ENCODE results near the gene TUSC7. TPM values are rescaled to one million over a fixed set of nuclear protein-coding genes. Genes with fewer than 3 reads are reported as not detected.

TUSC7 gene
- total RNA-seq, 3 donors from 2014 or later = not detected

DNA sequence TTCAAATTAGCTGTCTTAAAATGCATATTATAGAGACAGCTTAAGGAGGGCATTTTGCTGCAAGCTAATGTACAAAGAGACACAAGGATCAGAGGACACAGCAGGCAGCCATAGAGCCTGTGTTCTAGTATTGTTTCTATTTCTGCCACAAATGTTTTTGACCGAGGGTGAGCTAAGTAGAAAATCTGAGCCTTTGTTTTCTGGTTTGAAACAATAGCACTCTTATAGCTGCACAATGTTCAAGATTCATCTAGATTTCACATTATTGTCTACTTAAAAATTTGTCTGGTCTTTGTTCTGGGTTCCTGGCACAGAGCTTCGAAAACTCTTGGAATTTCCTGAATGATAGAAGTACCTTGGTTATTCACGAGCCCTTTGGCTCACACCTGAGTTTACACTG lies 40.0 kb upstream of the TUSC7 start:
- no peaks in the 10 kb centered on the region for H3K4me1 ChIP-seq (ENCODE audit: low read depth)
- DNase-seq (no peak), ATAC-seq (no peak)
- no peaks in the 10 kb centered on the region for H3K36me3 ChIP-seq (ENCODE audit: low read depth)
- no peak overlapping the region for H3K4me3 ChIP-seq
- no peaks in the 10 kb centered on the region for H3K9me3 ChIP-seq
- TF ChIP-seq, protein P1, sequence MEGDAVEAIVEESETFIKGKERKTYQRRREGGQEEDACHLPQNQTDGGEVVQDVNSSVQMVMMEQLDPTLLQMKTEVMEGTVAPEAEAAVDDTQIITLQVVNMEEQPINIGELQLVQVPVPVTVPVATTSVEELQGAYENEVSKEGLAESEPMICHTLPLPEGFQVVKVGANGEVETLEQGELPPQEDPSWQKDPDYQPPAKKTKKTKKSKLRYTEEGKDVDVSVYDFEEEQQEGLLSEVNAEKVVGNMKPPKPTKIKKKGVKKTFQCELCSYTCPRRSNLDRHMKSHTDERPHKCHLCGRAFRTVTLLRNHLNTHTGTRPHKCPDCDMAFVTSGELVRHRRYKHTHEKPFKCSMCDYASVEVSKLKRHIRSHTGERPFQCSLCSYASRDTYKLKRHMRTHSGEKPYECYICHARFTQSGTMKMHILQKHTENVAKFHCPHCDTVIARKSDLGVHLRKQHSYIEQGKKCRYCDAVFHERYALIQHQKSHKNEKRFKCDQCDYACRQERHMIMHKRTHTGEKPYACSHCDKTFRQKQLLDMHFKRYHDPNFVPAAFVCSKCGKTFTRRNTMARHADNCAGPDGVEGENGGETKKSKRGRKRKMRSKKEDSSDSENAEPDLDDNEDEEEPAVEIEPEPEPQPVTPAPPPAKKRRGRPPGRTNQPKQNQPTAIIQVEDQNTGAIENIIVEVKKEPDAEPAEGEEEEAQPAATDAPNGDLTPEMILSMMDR (IDR thresholded peaks at IDR 0.05) = no peak
- intact Hi-C loops (cut with DNase I, micrococcal nuclease) = no loop called here

DNA sequence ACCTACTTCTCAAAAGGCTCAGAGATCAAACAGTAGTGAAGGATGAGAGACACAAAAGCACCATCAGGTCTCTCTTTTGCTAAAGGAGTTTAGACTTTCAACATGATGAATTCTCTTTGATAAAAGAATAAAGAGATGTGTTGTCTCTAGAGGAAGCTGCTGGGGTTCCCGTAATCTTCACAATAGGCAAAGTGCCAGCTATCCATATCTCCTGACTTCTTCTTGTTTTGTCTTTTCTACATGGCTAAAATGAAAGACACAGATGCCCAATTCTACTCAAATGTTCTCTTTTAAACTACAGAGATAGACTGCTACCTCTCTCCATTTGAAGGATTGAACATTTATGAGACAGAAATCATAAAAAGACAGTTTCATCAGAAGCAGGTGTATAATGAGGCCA lies 38.4 kb upstream of the TUSC7 start:
- no peak for ATAC-seq
- TF ChIP-seq, protein P1 (IDR thresholded peaks at IDR 0.05) = no peak

DNA sequence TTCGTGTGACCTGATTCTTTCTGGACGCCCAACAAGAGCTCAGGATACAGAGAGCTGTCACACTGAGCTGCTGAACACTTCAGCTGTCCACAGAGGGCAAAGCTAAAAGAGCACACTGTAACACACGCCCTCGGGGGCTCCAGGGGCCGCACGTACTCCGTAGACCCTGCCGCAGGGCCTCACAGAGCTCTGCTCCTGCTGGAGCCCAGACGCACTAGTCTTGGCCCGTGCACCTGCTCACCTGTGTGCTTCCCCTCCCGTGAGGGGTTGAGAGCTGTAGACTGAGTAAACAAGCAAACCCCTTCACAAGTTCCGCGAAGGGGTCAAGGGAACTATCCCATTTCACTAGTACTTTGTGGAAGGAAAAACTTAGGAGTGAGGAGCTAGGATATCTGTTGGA lies 30.7 kb upstream of the TUSC7 start:
- intact Hi-C loops (cut with DNase I, micrococcal nuclease) = no loop called here

More for the DNA sequence above, 38.4 kb upstream of the TUSC7 start:
- Histone ChIP-seq H3K4me3 (no peak overlapping the region), H3K4me1 (ENCODE audit: low read depth) (no peaks in the 10 kb centered on the region), H3K36me3 (ENCODE audit: low read depth) (no peaks in the 10 kb centered on the region), H3K9me3 (no peaks in the 10 kb centered on the region)
- DNase-seq = no peak
- intact Hi-C loops (cut with DNase I, micrococcal nuclease) = no loop called here

DNA sequence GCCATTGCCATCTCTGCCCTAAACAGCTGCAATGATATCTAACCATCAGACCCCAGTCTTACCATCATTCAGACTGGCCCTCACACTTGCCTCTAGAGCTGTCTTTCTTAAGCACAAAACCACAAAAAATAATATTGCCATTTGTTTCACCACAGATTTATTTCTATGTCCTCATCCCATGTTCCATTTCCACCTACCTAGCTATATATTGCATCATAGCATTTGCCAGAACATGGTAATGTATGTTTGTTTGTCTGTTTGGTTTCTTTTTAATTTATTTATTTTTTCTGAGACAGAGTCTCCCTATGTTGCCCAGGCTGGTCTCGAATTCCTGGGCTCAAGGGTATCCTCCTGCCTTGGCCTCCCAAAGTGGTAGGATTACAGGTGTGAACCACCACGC lies 18.5 kb upstream of the TUSC7 start:
- DNase-seq = no peak
- Histone ChIP-seq H3K4me1 (ENCODE audit: low read depth) (no peaks in the 10 kb centered on the region), H3K9me3 (no peaks in the 10 kb centered on the region), H3K4me3 (no peak overlapping the region), H3K36me3 (ENCODE audit: low read depth) (no peaks in the 10 kb centered on the region)
- TF ChIP-seq, protein P1 (IDR thresholded peaks at IDR 0.05) = no peak
- intact Hi-C loops (cut with DNase I, micrococcal nuclease) = no loop called here
- ATAC-seq = no peak

More for the DNA sequence above, 30.7 kb upstream of the TUSC7 start:
- no peak for ATAC-seq
- Histone ChIP-seq H3K36me3 (ENCODE audit: low read depth) (no peaks in the 10 kb centered on the region), H3K4me1 (ENCODE audit: low read depth) (no peaks in the 10 kb centered on the region), H3K9me3 (no peaks in the 10 kb centered on the region), H3K4me3 (no peak overlapping the region)
- no peak for DNase-seq
- TF ChIP-seq, protein P1 (IDR thresholded peaks at IDR 0.05) = no peak

DNA sequence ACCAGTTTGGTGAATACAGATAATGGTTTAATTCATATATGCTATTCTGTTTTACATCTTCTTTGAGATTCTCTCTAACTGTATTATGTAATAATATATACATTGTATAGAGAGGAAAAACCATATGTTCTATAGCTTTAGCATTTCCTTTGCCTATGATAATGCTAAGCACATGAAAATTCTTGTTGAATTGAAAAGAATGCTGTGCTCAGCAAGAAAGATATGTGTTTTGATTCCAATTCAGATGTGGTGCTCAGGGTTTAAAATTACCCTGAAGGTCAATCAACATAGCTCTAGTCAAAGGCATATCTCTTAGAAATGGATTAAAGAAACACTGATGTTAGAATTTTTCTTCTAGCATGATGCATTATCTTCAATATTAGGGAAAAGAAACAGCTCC lies 8.5 kb upstream of the TUSC7 start:
- intact Hi-C loops (cut with DNase I, micrococcal nuclease) = no loop called here
- ATAC-seq (no peak), DNase-seq (no peak)
- no peaks in the 10 kb centered on the region for H3K9me3 ChIP-seq
- H3K4me1 ChIP-seq (ENCODE audit: low read depth) = no peaks in the 10 kb centered on the region
- TF ChIP-seq, protein P1 (IDR thresholded peaks at IDR 0.05) = no peak
- H3K4me3 ChIP-seq = no peak overlapping the region
- H3K36me3 ChIP-seq (ENCODE audit: low read depth) = no peaks in the 10 kb centered on the region

DNA sequence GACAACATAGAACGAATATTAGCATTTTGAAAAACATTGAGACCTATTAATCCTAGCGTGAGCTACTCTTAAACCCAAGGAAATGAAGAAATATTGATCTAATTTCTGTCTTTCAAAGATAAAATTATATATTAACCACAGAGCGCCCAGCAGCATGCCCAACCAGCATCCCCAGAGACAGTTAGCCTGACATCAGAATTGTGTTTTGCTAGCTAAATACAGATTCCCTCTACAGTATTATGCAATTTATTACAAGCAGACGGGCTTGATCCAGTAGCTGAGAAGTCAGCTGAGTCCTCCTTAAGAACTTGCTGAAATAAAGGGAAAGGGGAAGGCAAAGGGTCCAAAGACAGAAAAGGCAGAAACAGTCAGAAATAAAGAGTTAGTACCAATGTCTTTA lies 7.2 kb upstream of the TUSC7 start:
- intact Hi-C loops (cut with DNase I, micrococcal nuclease) = no loop called here
- TF ChIP-seq, protein P1 (IDR thresholded peaks at IDR 0.05) = no peak
- DNase-seq = no peak
- Histone ChIP-seq H3K36me3 (ENCODE audit: low read depth) (no peaks in the 10 kb centered on the region), H3K4me3 (no peak overlapping the region), H3K4me1 (ENCODE audit: low read depth) (no peaks in the 10 kb centered on the region), H3K9me3 (no peaks in the 10 kb centered on the region)
- no peak for ATAC-seq

Measured in mucosa of descending colon (tissue), 3 donors.